GM03348 (cell line): Measurements from ENCODE around the gene ZHX3.

Source experiments
- DNase-seq: peaks from one replicate; pipeline ENCODE4 v3.0.0; 2012; ENCODE audit warnings: low spot score

The ZHX3 gene

GRCh38 chr20:41317546-41318270, at the start of gene ZHX3:
Gene ZHX3 (minus strand): TSS chr20:41317731. CDS start chr20:41204916, 112,815 bp downstream.
- peak; percentile 100 for DNase-seq

GRCh38 chr20:41367393-41367695, 49.8 kb upstream of the ZHX3 start:
- DNase-seq, result no peak

- no peak for DNase-seq
These were observed 49.2 kb upstream of the ZHX3 start, which contains the start of gene EMILIN3 for GRCh38 chr20:41366546-41367392. Gene EMILIN3 (minus strand): TSS chr20:41366818. CDS start chr20:41366634, 184 bp downstream.

- DNase-seq, result no peak
These were observed 48.4 kb upstream of the ZHX3 start for GRCh38 chr20:41365777-41366545.

- DNase-seq, result no peak
These were observed 47.6 kb upstream of the ZHX3 start for GRCh38 chr20:41364967-41365765.

GRCh38 chr20:41364236-41364855, 46.8 kb upstream of the ZHX3 start:
- no peak for DNase-seq

- DNase-seq, result no peak
These were observed 46.1 kb upstream of the ZHX3 start for GRCh38 chr20:41363601-41364000.

GRCh38 chr20:41362748-41363140, 45.2 kb upstream of the ZHX3 start:
- DNase-seq, result no peak

GRCh38 chr20:41361757-41362747, 44.5 kb upstream of the ZHX3 start:
- no peak for DNase-seq

GRCh38 chr20:41360831-41361756, 43.6 kb upstream of the ZHX3 start:
- DNase-seq, result no peak

- no peak for DNase-seq
These were observed 42.0 kb upstream of the ZHX3 start for GRCh38 chr20:41359541-41360011.

GRCh38 chr20:41358717-41359116, 41.2 kb upstream of the ZHX3 start:
- no peak for DNase-seq

- DNase-seq, result no peak
These were observed 40.7 kb upstream of the ZHX3 start for GRCh38 chr20:41358230-41358629.

GRCh38 chr20:41357424-41358163, 40.1 kb upstream of the ZHX3 start:
- DNase-seq, result no peak

GRCh38 chr20:41356951-41357350, 39.4 kb upstream of the ZHX3 start:
- no peak for DNase-seq

- no peak for DNase-seq
These were observed 38.2 kb upstream of the ZHX3 start for GRCh38 chr20:41355598-41356203.

GRCh38 chr20:41355192-41355591, 37.7 kb upstream of the ZHX3 start:
- no peak for DNase-seq

GRCh38 chr20:41353530-41353929, 36.0 kb upstream of the ZHX3 start:
- no peak for DNase-seq
